HFFc6 (cell line): ENCODE measurements around the gene SLC39A10. TPM values are rescaled to one million over a fixed set of nuclear protein-coding genes. Genes with fewer than 3 reads are reported as not detected.

Source experiments
- DNase-seq: peaks from one replicate; pipeline ENCODE4 v3.0.0-alpha.2; 2018
- H3K27ac Mint-ChIP-seq: 2 replicates; pipeline ENCODE4 v1.8.0; 2020; ENCODE audit warnings: mild to moderate bottlenecking, mixed read lengths
- H3K27me3 Mint-ChIP-seq: 2 replicates; pipeline ENCODE4 v1.8.0; 2021; ENCODE audit warnings: mild to moderate bottlenecking, moderate library complexity, mixed read lengths; ENCODE audit not compliant: insufficient read depth
- H3K36me3 Mint-ChIP-seq: 2 replicates; pipeline ENCODE4 v1.8.0; 2021; ENCODE audit warnings: low read depth, mixed read lengths
- H3K4me1 Mint-ChIP-seq: 2 replicates; pipeline ENCODE4 v1.8.0; 2020; ENCODE audit warnings: low read depth, mixed read lengths
- H3K4me3 Mint-ChIP-seq: 2 replicates; pipeline ENCODE4 v1.8.0; 2020; ENCODE audit warnings: mild to moderate bottlenecking, moderate library complexity, mixed read lengths
- H3K9me3 Mint-ChIP-seq: 2 replicates; pipeline ENCODE4 v1.8.0; 2020; ENCODE audit warnings: mild to moderate bottlenecking, mixed read lengths
- total RNA-seq, 6 experiments: library from RNA; stranded (reverse); fragmentation: NEBNext Ultra II Directional; extraction: Animal tissue kit (Norgen Biotek cat#: 25700); gene quantifications; 2 replicates in 1 of 6; 3 replicates in 5 of 6; pipeline ENCODE4 v1.2.3, GENCODE V29; 2021
- TF ChIP-seq, protein P1 (sequence below): fragments of 200-600 bp; sonication (generic); IDR thresholded peaks from 2 replicates; pipeline ENCODE4 v1.5.0; 2021; ENCODE audit warnings: antibody characterized with exemption, mild to moderate bottlenecking

The SLC39A10 gene
- total RNA-seq, 6 experiments from 2014 or later: 24.8 to 30.4 (median 27.7) TPM

- peaks cover 19% of the 10 kb centered on the region for H3K4me1 Mint-ChIP-seq
- no peak overlapping the region for H3K27ac Mint-ChIP-seq
- no peak overlapping the region for H3K4me3 Mint-ChIP-seq
- peaks cover 17% of the 10 kb centered on the region for H3K36me3 Mint-ChIP-seq
- H3K27me3 Mint-ChIP-seq: no peaks in the 10 kb centered on the region; the same call in 1 of the 2 replicates
- no peak for DNase-seq
- TF ChIP-seq, protein P1, sequence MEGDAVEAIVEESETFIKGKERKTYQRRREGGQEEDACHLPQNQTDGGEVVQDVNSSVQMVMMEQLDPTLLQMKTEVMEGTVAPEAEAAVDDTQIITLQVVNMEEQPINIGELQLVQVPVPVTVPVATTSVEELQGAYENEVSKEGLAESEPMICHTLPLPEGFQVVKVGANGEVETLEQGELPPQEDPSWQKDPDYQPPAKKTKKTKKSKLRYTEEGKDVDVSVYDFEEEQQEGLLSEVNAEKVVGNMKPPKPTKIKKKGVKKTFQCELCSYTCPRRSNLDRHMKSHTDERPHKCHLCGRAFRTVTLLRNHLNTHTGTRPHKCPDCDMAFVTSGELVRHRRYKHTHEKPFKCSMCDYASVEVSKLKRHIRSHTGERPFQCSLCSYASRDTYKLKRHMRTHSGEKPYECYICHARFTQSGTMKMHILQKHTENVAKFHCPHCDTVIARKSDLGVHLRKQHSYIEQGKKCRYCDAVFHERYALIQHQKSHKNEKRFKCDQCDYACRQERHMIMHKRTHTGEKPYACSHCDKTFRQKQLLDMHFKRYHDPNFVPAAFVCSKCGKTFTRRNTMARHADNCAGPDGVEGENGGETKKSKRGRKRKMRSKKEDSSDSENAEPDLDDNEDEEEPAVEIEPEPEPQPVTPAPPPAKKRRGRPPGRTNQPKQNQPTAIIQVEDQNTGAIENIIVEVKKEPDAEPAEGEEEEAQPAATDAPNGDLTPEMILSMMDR: no peak
- H3K9me3 Mint-ChIP-seq: peaks cover 9% of the 10 kb centered on the region
Observed at GRCh38 chr2:195766691-195767090, 109.7 kb downstream of the SLC39A10 start.

- Mint-ChIP-seq H3K4me3 (no peak overlapping the region), H3K27me3 (no peaks in the 10 kb centered on the region), H3K4me1 (peaks cover 18% of the 10 kb centered on the region), H3K9me3 (peaks cover 9% of the 10 kb centered on the region), H3K27ac (no peak overlapping the region), H3K36me3 (peaks cover 17% of the 10 kb centered on the region)
- TF ChIP-seq, protein P1: no peak
- DNase-seq: no peak
Observed at GRCh38 chr2:195768431-195768830, 111.4 kb downstream of the SLC39A10 start.

DNA sequence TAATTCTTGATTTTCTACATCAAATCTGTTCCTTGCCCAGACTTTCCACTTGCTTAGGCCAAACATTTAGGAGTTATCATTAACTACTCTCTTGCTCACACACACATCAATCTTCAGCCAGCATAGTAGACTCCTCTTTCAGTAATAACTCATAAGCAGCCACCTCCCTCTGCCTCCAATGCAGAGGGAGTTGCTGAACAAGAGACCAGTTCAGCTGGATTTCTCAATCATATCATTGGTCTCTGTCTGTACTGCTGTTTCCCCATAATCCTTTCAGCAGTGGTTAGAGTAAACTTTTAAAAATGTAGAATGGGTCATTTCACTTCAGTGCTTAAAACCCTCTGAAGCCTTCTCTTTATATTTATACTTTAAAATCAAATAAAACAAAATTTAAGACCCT lies 112.9 kb downstream of the SLC39A10 start:
- Mint-ChIP-seq H3K27me3 (no peaks in the 10 kb centered on the region), H3K4me3 (no peak overlapping the region), H3K36me3 (peaks cover 10% of the 10 kb centered on the region), H3K4me1 (peaks cover 13% of the 10 kb centered on the region), H3K9me3 (peaks cover 9% of the 10 kb centered on the region), H3K27ac (no peak overlapping the region)
- TF ChIP-seq, protein P1: no peak
- no peak for DNase-seq

DNA sequence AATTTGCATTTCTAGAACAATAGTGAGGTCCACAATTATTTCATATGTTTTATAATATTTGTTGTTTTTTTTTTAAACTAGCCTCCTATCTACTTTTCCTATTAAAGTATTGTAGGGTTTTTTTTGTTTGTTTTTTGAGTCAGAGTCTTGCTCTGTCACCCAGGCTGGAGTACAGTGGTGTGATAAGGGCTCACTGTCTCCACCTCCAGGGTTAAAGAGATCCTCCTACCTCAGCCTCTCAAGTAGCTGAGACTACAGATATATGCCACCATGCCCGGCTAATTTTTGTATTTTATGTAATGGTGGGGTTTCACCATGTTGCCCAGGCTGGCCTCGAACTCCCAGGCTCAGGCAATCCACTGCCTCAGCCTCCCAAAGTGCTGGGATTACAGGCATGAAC lies 122.5 kb downstream of the SLC39A10 start:
- TF ChIP-seq, protein P1: no peak
- H3K27me3 Mint-ChIP-seq: no peaks in the 10 kb centered on the region
- H3K9me3 Mint-ChIP-seq: no peaks in the 10 kb centered on the region
- no peaks in the 10 kb centered on the region for H3K36me3 Mint-ChIP-seq
- DNase-seq: no peak
- H3K27ac Mint-ChIP-seq: no peak overlapping the region
- no peak overlapping the region for H3K4me3 Mint-ChIP-seq
- no peaks in the 10 kb centered on the region for H3K4me1 Mint-ChIP-seq

- H3K4me3 Mint-ChIP-seq: no peak overlapping the region
- H3K4me1 Mint-ChIP-seq: no peaks in the 10 kb centered on the region
- H3K27ac Mint-ChIP-seq: no peak overlapping the region
- no peak for DNase-seq
- H3K27me3 Mint-ChIP-seq: no peaks in the 10 kb centered on the region
- H3K36me3 Mint-ChIP-seq: no peaks in the 10 kb centered on the region
- no peaks in the 10 kb centered on the region for H3K9me3 Mint-ChIP-seq
- TF ChIP-seq, protein P1: no peak
Observed at GRCh38 chr2:195782156-195782555, 125.1 kb downstream of the SLC39A10 start.
